Retinal pigment epithelial cell (primary cell): ENCODE results near the gene MACROD1.

Experiments used
- DNase-seq: peaks from one replicate; pipeline ENCODE4 v3.0.0-alpha.2; 2010; ENCODE audit warnings: low read depth
- H3K4me3 ChIP-seq: 2 replicates; pipeline ENCODE4 v1.5.1; 2011; ENCODE audit warnings: mild to moderate bottlenecking, low read length, control low read depth, moderate library complexity
- CTCF ChIP-seq: conservative IDR thresholded peaks from 2 replicates; pipeline ENCODE4 v1.5.1; 2011; ENCODE audit warnings: low read depth, low read length, control low read depth, inconsistent platforms

The MACROD1 gene

DNA sequence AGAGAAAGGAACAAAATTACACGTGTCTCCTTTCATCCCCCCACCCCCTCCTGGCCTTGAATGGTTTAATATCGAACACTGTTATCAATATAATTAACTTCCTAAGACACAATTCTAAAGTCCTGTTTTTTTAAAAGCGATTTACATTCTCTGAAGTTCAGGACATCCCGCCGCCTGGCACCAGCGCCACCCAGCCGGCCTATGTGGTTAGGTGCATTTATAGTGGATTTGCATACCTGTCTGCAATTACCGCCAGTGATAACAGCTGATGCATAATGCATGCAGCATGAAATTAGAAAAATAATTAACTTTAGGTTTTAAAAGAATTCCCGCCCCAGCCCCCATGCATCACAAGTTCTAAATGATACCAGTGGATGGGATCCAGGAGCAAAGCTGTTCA, 58.6 kb downstream of the MACROD1 start:
- DNase-seq = no peak
- H3K4me3 ChIP-seq = no peak overlapping the region
- TF ChIP-seq CTCF = no peak

DNA sequence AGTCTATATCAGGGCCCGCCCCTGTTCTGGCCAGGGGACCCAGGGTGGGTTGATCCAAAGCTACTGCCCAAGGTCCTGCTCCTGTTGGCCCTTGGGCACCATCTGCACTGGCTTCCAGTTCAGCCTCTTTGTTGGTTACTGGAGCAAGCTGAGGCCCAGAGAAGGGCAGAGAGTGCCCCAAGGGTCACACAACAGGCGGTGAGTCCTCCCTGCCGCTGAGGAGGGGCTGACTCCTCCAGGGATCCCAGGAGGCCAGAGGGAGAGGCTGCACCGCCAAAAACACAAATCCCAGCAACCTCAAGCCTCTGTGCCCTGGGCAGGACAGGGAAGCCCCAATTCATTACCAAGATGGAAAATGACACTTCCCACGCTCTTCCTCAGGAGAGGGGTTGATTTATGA, 61.3 kb downstream of the MACROD1 start:
- H3K4me3 ChIP-seq = no peak overlapping the region
- no peak for TF ChIP-seq CTCF
- DNase-seq = no peak

- no peak for TF ChIP-seq CTCF
- no peak for DNase-seq
- no peak overlapping the region for H3K4me3 ChIP-seq
Observed at GRCh38 chr11:64103277-64103985, 62.5 kb downstream of the MACROD1 start.

DNA sequence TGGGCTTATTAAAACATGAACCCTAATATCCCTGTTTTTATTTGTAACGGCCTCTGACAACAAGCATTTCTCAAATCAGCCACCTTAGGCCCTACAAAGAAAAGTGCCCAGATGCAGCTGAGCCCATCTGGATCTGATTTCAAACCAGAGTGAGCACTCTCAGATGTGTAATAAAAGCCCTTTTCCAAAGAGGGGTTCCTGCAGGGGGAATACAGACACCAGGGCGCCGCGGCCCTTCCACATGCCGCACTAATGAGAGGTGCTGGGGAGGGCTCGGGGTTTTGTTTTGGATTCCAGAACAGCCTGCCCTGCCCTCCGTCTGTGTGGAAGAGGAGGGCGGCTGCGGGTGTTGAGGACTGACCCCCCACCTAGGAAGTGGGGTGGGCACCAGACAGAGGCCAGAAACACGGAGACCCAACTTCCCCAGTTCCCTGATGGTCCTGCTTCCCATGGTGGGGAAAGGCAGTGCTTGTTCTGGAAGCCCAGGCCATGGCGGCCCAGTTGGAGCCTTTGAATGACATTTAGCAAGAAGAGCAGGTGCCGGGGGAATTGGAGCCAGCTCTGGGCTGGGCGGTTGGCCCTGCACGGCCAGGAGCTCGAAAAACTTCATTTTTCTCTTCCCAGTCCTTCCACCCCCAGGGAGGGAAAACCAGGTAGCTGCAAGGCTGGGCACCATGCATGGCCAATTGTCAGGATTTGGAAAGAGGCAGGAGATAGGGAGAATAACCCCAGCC, 63.7 kb downstream of the MACROD1 start:
- no peak overlapping the region for H3K4me3 ChIP-seq
- no peak for DNase-seq
- no peak for TF ChIP-seq CTCF

- TF ChIP-seq CTCF = no peak
- DNase-seq = no peak
- H3K4me3 ChIP-seq = no peak overlapping the region
Observed at GRCh38 chr11:64101461-64101860, 64.5 kb downstream of the MACROD1 start.

GRCh38 chr11:64100782-64101353, 65.0 kb downstream of the MACROD1 start:
- no peak for TF ChIP-seq CTCF
- no peak overlapping the region for H3K4me3 ChIP-seq
- DNase-seq = no peak

DNA sequence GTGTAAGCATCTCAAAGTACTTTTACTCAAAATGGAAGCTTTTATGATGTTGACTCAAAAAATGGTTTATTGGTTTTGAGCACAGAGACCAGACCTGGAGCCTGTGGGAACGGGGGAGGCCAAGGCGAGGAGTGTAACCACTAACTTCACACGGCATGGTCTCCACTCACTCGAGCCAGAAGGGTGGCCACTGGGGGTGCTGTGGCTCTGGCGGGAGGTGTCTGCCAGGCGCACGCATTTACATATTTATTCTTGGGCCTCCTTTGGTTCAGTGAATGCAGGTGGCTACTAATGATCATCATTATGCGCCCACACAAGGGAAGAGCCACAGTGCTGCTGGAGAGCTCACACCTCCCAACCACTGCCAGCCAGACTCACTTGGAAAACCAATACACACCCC, 65.6 kb downstream of the MACROD1 start:
- no peak for DNase-seq
- TF ChIP-seq CTCF = peak; percentile 23
- H3K4me3 ChIP-seq = no peak overlapping the region
